ENCODE results near the gene IZUMO2. TPM values are rescaled to one million over a fixed set of nuclear protein-coding genes. Genes with fewer than 3 reads are reported as not detected.

The IZUMO2 gene
- total and polyA plus RNA-seq, 10 of the 15 experiments (the other 5 are each of a cell fraction or from before 2014, with no cell fraction given), result not detected

DNA sequence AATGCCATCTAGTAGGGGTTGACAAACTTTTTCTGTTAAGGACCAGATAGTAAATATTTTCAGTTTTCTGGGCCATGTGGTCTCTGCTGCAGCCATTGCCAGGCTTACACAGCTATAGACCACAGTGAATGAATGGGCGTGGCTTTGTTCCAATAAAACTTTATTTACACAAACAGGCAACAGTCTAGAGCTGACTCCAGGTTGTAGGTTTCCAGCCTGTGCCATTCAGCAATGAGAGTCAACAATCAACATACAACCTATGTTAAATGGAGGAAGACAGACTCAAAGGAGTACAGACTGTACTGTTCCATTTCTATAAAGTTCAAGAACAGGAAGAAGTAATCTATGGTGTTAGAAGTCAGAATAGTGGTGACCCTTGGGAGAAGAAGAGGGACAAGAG, 15.2 kb upstream of the IZUMO2 start:
- Histone ChIP-seq H3K9me3 (replicated peaks; ENCODE audit: control insufficient read depth, insufficient read depth, low read length) (peaks cover 3% of the 10 kb centered on the region; the same call in 2 of the 3 replicates), H3K9ac (ENCODE audit: control insufficient read depth, insufficient read depth, low read length) (peak overlapping the region; percentile 62), H2AFZ (ENCODE audit: control insufficient read depth, low read depth, low read length) (peak overlapping the region; percentile 55), H4K20me1 (ENCODE audit: control insufficient read depth, insufficient read depth) (no peaks in the 10 kb centered on the region), H3K4me2 (ENCODE audit: control insufficient read depth, insufficient read depth) (peak overlapping the region; percentile 69), H3K27ac (ENCODE audit: control insufficient read depth, insufficient read depth) (peak overlapping the region; percentile 87), H3K4me3 (no peak overlapping the region), H3K79me2 (ENCODE audit: control insufficient read depth, insufficient read depth, low read length) (no peaks in the 10 kb centered on the region), H3K36me3 (ENCODE audit: control insufficient read depth in 2 of 2, insufficient read depth in 2 of 2, low read length in 1 of 2) (no peaks in the 10 kb centered on the region), H3K27me3 (replicated peaks in 1 of 2; ENCODE audit: control insufficient read depth in 2 of 2, insufficient read depth in 2 of 2, low read length in 1 of 2) (no peaks in the 10 kb centered on the region), H3K4me1 (ENCODE audit: control insufficient read depth, insufficient read depth, low read length) (peaks cover 6% of the 10 kb centered on the region)
- ChIA-PET CTCF (interaction anchor here (0.8 to 1.3 kb wide), 2 partner anchors 42 to 80 kb away, joined by 3 to 6 read pairs; no protein-coding TSS in a partner anchor), SMC1A (ENCODE audit: uncharacterized antibody, unreplicated experiment) (interaction anchor here (0.7 to 1.4 kb wide), 2 partner anchors 12 to 165 kb away, joined by 3 to 4 read pairs; no protein-coding TSS in a partner anchor), POLR2A (interaction anchor here (0.7 kb wide), 1 partner anchor 271 kb away, joined by 3 read pairs; no protein-coding TSS in a partner anchor), RAD21 (ENCODE audit: unreplicated experiment) (interaction anchor here (0.7 to 1.4 kb wide), 2 partner anchors 12 to 143 kb away, joined by 4 to 8 read pairs; no protein-coding TSS in a partner anchor)
- WGBS (ENCODE audit: insufficient coverage, insufficient replicate concordance, low lambda C conversion rate, missing lambda C conversion rate), result 22% methylated on average over 1 of the region's 1 CpG
- no peak for FAIRE-seq
- in situ Hi-C loops (cut with MboI) (no loop called here), intact Hi-C loops (cut with micrococcal nuclease; ENCODE audit: unreplicated experiment) (no loop called here)
- no peak for TF ChIP-seq BMI1 (IDR thresholded peaks at IDR 0.05; ENCODE audit: borderline replicate concordance)
- TF ChIP-seq, protein P1, sequence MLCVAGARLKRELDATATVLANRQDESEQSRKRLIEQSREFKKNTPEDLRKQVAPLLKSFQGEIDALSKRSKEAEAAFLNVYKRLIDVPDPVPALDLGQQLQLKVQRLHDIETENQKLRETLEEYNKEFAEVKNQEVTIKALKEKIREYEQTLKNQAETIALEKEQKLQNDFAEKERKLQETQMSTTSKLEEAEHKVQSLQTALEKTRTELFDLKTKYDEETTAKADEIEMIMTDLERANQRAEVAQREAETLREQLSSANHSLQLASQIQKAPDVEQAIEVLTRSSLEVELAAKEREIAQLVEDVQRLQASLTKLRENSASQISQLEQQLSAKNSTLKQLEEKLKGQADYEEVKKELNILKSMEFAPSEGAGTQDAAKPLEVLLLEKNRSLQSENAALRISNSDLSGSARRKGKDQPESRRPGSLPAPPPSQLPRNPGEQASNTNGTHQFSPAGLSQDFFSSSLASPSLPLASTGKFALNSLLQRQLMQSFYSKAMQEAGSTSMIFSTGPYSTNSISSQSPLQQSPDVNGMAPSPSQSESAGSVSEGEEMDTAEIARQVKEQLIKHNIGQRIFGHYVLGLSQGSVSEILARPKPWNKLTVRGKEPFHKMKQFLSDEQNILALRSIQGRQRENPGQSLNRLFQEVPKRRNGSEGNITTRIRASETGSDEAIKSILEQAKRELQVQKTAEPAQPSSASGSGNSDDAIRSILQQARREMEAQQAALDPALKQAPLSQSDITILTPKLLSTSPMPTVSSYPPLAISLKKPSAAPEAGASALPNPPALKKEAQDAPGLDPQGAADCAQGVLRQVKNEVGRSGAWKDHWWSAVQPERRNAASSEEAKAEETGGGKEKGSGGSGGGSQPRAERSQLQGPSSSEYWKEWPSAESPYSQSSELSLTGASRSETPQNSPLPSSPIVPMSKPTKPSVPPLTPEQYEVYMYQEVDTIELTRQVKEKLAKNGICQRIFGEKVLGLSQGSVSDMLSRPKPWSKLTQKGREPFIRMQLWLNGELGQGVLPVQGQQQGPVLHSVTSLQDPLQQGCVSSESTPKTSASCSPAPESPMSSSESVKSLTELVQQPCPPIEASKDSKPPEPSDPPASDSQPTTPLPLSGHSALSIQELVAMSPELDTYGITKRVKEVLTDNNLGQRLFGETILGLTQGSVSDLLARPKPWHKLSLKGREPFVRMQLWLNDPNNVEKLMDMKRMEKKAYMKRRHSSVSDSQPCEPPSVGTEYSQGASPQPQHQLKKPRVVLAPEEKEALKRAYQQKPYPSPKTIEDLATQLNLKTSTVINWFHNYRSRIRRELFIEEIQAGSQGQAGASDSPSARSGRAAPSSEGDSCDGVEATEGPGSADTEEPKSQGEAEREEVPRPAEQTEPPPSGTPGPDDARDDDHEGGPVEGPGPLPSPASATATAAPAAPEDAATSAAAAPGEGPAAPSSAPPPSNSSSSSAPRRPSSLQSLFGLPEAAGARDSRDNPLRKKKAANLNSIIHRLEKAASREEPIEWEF (IDR thresholded peaks at IDR 0.05; ENCODE audit: insufficient replicate concordance, low read depth, low read length), result no peak
- no peak for TF ChIP-seq KDM1A (IDR thresholded peaks at IDR 0.05; ENCODE audit: borderline replicate concordance)
- TF ChIP-seq CBX3 (IDR thresholded peaks at IDR 0.05; ENCODE audit: borderline replicate concordance, low read depth), result no peak
- peak; percentile 28 for TF ChIP-seq SP1 (IDR thresholded peaks at IDR 0.05; ENCODE audit: low read depth, low read length)
- no peak for TF ChIP-seq BCL11A (IDR thresholded peaks at IDR 0.05; ENCODE audit: low read depth, low read length)
- peak; percentile 49; the same call in 1 of the 2 replicates for TF ChIP-seq YY1 (IDR thresholded peaks at IDR 0.05; ENCODE audit: low read depth, low read length)
- TF ChIP-seq RUNX3 (IDR thresholded peaks at IDR 0.05; ENCODE audit: low read length), result peak; percentile 38; the same call in 1 of the 2 replicates
- no peak for TF ChIP-seq POLR2AphosphoS5 (IDR thresholded peaks at IDR 0.05; ENCODE audit: low read length)
- TF ChIP-seq FOXK2 (IDR thresholded peaks at IDR 0.05), result no peak
- no peak for TF ChIP-seq SUZ12 (IDR thresholded peaks at IDR 0.05; ENCODE audit: unreplicated experiment)
- no peak for TF ChIP-seq ZNF274 (IDR thresholded peaks at IDR 0.05; ENCODE audit: insufficient read depth, insufficient read length)
- TF ChIP-seq, protein P2, sequence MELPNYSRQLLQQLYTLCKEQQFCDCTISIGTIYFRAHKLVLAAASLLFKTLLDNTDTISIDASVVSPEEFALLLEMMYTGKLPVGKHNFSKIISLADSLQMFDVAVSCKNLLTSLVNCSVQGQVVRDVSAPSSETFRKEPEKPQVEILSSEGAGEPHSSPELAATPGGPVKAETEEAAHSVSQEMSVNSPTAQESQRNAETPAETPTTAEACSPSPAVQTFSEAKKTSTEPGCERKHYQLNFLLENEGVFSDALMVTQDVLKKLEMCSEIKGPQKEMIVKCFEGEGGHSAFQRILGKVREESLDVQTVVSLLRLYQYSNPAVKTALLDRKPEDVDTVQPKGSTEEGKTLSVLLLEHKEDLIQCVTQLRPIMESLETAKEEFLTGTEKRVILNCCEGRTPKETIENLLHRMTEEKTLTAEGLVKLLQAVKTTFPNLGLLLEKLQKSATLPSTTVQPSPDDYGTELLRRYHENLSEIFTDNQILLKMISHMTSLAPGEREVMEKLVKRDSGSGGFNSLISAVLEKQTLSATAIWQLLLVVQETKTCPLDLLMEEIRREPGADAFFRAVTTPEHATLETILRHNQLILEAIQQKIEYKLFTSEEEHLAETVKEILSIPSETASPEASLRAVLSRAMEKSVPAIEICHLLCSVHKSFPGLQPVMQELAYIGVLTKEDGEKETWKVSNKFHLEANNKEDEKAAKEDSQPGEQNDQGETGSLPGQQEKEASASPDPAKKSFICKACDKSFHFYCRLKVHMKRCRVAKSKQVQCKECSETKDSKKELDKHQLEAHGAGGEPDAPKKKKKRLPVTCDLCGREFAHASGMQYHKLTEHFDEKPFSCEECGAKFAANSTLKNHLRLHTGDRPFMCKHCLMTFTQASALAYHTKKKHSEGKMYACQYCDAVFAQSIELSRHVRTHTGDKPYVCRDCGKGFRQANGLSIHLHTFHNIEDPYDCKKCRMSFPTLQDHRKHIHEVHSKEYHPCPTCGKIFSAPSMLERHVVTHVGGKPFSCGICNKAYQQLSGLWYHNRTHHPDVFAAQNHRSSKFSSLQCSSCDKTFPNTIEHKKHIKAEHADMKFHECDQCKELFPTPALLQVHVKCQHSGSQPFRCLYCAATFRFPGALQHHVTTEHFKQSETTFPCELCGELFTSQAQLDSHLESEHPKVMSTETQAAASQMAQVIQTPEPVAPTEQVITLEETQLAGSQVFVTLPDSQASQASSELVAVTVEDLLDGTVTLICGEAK (IDR thresholded peaks at IDR 0.05; ENCODE audit: borderline replicate concordance), result peak; percentile 97
- TF ChIP-seq TCF12 (IDR thresholded peaks at IDR 0.05; ENCODE audit: low read depth, low read length), result no peak
- TF ChIP-seq NFXL1 (IDR thresholded peaks at IDR 0.05; ENCODE audit: borderline replicate concordance), result no peak
- DNase-seq (ENCODE audit: low read depth, low spot score), result no peak
- peak; percentile 64 for ATAC-seq
- no TSS peak for BruUV-seq (replicated peaks)

Data from GM12878 (cell line).